IgD-negative memory B cell (primary cell): ENCODE results near the gene IGSF21. TPM values are rescaled to one million over a fixed set of nuclear protein-coding genes. Genes with fewer than 3 reads are reported as not detected.

Experiments used
- H3K27ac Mint-ChIP-seq, 3 donors: one replicate each; pipeline ENCODE4 v1.8.0; 2020 to 2022; ENCODE audit warnings: mild to moderate bottlenecking in 3 of 3, mixed read lengths in 3 of 3, moderate library complexity in 1 of 3
- H3K27me3 Mint-ChIP-seq: one replicate; pipeline ENCODE4 v1.8.0; 2021; ENCODE audit warnings: mixed read lengths
- H3K36me3 Mint-ChIP-seq: one replicate; pipeline ENCODE4 v1.8.0; 2020; ENCODE audit warnings: mild to moderate bottlenecking, mixed read lengths
- H3K4me1 Mint-ChIP-seq, 3 donors: one replicate each; pipeline ENCODE4 v1.8.0; 2020 to 2022; ENCODE audit warnings: mixed read lengths in 3 of 3, mild to moderate bottlenecking in 1 of 3
- H3K4me3 Mint-ChIP-seq, 4 donors: one replicate each; pipeline ENCODE4 v1.8.0; 2020 to 2022; ENCODE audit warnings: mild to moderate bottlenecking in 4 of 4, mixed read lengths in 4 of 4, moderate library complexity in 3 of 4
- H3K9me3 Mint-ChIP-seq, 3 donors: one replicate each; pipeline ENCODE4 v1.8.0; 2020 to 2021; ENCODE audit warnings: mixed read lengths in 3 of 3, mild to moderate bottlenecking in 1 of 3
- polyA plus RNA-seq: library from polyadenylated mRNA; unstranded; fragments of 300-500 nt; fragmentation: Illumina TruSeq; gene quantifications from one replicate; pipeline ENCODE4 v1.2.3, GENCODE V29; 2021

Gene IGSF21
- polyA plus RNA-seq, 1 donor from 2014 or later = not detected

GRCh38 chr1:18426580-18426979 is 319.0 kb downstream of the IGSF21 start:
- peaks cover 4% of the 10 kb centered on the region for H3K27me3 Mint-ChIP-seq
- H3K4me3 Mint-ChIP-seq = peak overlapping the region in 1 of 4 donors; percentile 25
- no peak overlapping the region for H3K27ac Mint-ChIP-seq
- H3K4me1 Mint-ChIP-seq = no peaks in the 10 kb centered on the region
- peaks cover 2 to 28% (median 4%) of the 10 kb centered on the region in 3 donors for H3K9me3 Mint-ChIP-seq
- no peaks in the 10 kb centered on the region for H3K36me3 Mint-ChIP-seq
